Ishikawa (cell line): ENCODE measurements around the gene PPY.

Experiments
- CEBPB ChIP-seq: IDR thresholded peaks from 2 replicates; pipeline ENCODE4 v1.6.1; 2012
- CREB1 ChIP-seq: IDR thresholded peaks from 2 replicates; pipeline ENCODE4 v1.6.1; 2012; ENCODE audit warnings: low read depth
- EGR1 ChIP-seq: IDR thresholded peaks from 2 replicates; pipeline ENCODE4 v1.6.1; 2012
- EP300 ChIP-seq: IDR thresholded peaks from 2 replicates; pipeline ENCODE4 v1.6.1; 2012; ENCODE audit warnings: borderline replicate concordance
- FOXM1 ChIP-seq: IDR thresholded peaks from 2 replicates; pipeline ENCODE4 v1.6.1; 2012; ENCODE audit warnings: low read depth, borderline replicate concordance
- NFIC ChIP-seq: IDR thresholded peaks from 2 replicates; pipeline ENCODE4 v1.6.1; 2012
- TAF1 ChIP-seq: IDR thresholded peaks from 2 replicates; pipeline ENCODE4 v1.6.1; 2012; ENCODE audit warnings: low read depth, mild to moderate bottlenecking
- YY1 ChIP-seq: IDR thresholded peaks from 2 replicates; pipeline ENCODE4 v1.6.1; 2012; ENCODE audit warnings: low read depth
- ZBTB7A ChIP-seq: IDR thresholded peaks from 2 replicates; pipeline ENCODE4 v1.6.1; 2012; ENCODE audit warnings: low read depth
- TF ChIP-seq, protein P1 (sequence below): IDR thresholded peaks from 2 replicates; pipeline ENCODE4 v1.6.1; 2012

- no peak for TF ChIP-seq CREB1
- no peak for TF ChIP-seq TAF1
- no peak for TF ChIP-seq CEBPB
- no peak for TF ChIP-seq EGR1
- TF ChIP-seq FOXM1 = no peak
- TF ChIP-seq, protein P1, sequence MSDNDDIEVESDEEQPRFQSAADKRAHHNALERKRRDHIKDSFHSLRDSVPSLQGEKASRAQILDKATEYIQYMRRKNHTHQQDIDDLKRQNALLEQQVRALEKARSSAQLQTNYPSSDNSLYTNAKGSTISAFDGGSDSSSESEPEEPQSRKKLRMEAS = no peak
- TF ChIP-seq NFIC = no peak
- no peak for TF ChIP-seq EP300
- TF ChIP-seq YY1 = no peak
- no peak for TF ChIP-seq ZBTB7A
Observed at GRCh38 chr17:43905400-43905984, 36.8 kb downstream of the PPY start.
